Left kidney (tissue), 2 donors: ENCODE results near the gene FAM168B. TPM values are rescaled to one million over a fixed set of nuclear protein-coding genes. Genes with fewer than 3 reads are reported as not detected.
"Not testable (repeated sequence)": the region's sequence is repeated elsewhere in the genome, so short reads cannot be mapped to it uniquely, and the experiment has no call there.

Experiments
- DNase-seq: peaks from one replicate; pipeline ENCODE4 v3.0.0-alpha.2; 2013
- polyA plus RNA-seq: library from polyadenylated mRNA; unstranded; fragments of 120-200 nt; gene quantifications from one replicate; pipeline ENCODE4 v1.2.1, GENCODE V29; 2013; ENCODE audit not compliant: insufficient read length

FAM168B gene
- polyA plus RNA-seq, 1 donor: 121 TPM

DNA sequence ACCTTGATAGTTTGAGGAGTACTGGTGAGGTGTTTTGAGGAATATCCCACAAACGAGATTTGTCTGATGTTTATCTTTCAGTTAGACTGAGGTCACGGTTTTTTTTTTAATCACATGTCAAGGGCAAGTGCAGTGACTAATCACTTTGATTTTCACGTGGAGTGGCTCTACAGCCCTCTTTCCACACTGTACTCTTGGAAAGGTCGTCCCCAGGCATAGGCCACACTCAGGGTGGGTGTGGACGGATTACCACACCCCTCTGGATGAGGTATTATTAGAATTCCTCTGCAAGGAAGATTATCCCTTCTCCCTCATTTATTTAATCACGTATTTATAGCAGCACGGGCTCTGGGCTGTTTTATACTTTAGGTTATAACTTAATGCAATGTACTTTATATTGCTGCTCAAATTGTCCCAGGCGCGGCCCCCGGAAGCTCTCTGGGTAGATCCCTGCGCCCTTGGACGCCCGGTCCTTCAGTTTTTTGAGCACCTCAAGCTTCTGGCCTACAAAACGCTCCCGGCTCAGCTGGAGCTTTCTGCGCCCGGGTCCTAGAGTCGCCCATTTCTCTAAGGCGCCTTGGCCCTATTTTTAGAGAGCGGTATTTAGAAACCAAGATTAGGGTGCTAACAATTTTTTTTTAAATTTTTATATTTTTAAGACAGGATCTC lies 11.4 kb upstream of the FAM168B start:
- DNase-seq: no peak

GRCh38 chr2:131103165-131103564 lies 9.9 kb upstream of the FAM168B start:
- no peak for DNase-seq

DNA sequence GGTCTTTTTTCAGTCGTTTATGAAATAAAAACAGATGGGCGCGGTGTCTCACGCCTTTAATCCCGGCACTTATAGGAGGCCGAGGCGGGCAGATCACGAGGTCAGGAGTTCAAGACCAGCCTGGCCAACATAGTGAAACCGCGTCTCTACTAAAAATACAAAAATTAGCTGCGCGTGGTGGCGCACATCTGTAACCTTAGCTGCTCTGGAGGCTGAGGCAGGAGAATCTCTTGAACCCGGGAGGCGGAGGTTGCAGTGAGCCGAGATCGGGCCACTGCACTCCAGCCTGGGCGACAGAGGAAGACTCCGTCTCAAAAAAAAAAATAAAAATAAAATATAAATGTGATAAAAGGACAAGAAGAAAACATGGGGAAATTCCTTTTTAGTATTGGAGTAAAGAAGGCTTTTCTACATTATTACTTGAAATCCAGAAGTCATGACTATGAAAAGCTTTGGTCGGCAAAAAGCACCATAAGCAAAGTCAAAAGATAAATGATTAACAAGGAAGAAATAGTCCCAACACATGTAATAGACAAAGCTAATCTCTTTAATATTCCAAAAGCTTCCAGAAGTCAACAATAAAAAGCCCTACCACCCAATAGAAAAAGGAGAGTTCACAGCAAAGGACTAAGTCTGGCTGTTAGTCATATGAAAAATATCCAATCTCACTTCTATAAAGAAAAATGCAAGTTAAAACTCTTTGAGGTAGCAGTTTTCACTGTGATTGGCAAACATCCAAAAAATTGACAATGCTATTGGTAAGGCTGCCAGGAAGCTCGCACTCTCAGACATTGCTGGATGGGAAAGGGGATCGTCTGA lies 1.4 kb upstream of the FAM168B start:
- no peak for DNase-seq

DNA sequence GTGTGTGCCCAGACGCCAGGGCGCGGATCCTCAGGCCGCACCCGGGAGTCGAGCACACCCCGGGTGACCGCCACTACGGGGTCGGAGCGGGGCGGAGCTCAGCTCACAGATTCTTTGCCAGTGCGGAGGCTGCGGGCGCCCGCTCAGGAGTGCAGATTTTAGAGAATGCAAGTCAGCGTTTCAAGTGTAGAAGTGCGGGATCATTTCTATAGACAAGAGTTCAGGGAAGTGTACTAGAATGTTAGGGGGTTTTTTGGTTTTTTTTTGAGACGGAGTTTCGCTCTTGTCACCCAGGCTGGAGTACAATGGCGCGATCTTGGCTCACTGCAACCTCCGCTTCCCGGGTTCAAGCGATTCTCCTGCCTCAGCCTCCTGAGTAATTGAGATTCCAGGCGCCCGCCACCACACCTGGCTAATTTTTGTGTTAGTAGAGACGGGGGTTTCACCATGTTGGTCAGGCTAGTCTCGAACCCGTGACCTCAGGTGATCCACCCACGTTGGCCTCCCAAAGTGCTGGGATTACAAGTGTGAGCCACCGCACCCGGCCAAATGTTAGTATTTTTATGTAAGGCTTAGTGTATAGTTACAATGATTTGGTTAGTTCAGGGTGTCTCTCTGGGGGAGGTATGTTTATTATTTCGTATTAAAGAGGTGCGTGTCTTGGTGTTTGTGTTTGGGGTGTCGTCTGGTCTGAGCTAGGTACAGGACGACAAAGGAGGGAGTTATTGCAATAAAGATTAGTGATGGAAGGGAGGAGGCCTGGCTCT lies 619 bp upstream of the FAM168B start:
- no peak for DNase-seq

GRCh38 chr2:131092458-131093005 lies 728 bp downstream of the FAM168B start:
- no peak for DNase-seq

- DNase-seq: no peak
These were observed 7.6 kb downstream of the FAM168B start for GRCh38 chr2:131085646-131086045.

DNA sequence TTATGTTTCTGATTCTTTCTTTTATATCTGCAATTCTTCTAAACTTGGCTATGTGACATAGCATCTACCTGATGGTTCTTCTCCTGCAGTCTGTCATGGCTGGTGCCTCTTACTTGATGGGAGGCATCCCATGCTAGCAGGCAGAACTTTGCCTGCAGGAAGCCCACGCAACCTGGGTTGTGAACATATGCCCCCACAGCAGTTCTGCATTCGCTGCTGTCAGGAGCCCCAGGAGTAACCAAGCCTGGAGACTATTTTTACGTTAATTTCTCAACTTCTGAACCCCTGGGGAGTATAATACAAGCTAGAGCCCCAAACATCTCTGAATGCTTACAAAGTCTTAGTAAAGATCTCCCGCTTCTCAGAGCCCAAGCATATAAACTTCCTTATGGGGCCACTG lies 12.1 kb downstream of the FAM168B start:
- DNase-seq: no peak

DNA sequence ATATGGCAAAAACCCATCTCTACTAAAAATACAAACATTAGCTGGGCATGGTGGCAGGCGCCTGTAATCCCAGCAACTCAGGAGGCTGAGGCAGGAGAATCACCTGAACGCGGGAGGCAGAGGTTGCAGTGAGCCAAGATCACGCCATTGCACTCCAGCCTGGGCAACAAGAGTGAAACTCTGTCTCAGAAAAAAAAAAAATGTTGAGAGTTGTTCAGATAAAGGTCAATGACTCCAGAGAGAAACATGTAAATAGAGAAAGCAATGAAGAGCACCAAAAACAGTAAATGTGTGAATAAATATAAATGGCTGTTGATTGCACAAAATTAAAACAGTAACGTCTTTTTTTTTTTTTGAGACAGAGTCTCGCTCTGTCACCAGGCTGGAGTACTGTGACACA lies 13.3 kb downstream of the FAM168B start:
- DNase-seq: not testable (repeated sequence)

DNA sequence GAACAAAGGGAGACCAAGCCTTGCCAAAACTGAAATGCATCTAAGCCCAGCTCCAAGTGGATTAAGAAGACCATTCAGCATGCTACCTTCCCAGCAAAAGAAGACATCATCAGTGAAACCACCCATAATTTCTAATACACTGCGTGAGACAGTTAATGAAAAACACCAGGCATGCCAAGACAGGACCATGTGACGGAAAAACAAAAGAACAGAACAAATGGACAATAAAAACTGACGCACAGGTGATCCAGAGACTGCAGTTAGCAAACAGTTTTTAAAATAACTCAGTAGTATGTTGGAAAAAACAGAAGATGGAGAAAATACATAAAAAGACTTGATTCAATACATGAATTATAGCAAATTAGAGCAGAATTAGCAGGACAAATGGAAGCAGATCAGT lies 15.3 kb downstream of the FAM168B start:
- no peak for DNase-seq

DNA sequence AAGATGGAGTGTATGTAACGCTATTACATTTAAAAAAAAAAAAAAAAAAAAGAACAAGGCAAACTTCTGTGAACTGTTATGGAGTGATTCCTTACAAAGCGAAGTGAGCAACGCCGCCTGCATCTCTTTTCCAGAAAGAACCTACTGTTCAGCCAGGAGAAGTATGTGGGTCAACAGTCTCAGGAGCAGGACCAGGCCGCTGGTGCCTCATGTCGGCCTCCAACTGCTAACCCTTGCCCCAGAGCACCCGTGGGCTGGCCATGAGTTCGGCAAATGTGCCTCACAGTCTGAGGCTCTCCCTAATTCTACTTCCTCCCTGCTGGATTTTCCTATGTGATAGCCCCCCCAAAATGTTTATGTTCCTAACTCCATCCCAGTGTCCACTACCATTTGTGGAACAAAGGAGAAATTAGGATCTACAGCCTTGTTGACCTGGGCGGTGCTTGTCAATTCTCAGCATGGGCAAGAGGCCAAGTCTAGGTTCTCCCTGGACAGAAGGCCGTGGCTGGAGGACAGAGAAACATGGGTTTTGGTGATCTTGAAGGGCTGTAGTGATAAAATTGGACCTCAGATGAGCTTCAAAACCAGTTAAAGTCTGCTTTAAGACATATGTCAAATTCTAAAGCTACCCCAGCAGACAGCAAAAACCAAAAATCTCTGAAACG lies 15.9 kb downstream of the FAM168B start:
- DNase-seq: no peak

GRCh38 chr2:131076707-131077106 lies 16.6 kb downstream of the FAM168B start:
- DNase-seq: no peak

- DNase-seq: not testable (repeated sequence)
These were observed 17.7 kb downstream of the FAM168B start for GRCh38 chr2:131075578-131075977.

DNA sequence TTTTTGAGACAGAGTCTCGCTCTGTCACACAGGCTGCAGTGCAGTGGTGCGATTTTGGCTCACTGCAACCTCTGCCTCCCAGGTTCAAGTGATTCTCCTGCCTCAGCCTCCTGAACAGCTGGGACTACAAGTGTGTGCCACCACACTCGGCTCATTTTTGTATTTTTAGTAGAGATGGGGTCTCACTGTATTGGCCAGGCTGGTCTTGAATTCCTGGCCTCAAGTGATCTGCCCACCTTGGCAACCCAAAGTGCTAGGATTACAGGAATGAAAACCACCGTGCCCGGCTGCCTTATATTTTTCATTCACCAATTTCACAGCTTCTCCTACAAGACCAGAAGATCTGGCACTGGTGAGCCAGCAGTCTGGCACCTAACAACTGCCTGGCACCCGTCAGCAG lies 25.1 kb downstream of the FAM168B start:
- not testable (repeated sequence) for DNase-seq

DNA sequence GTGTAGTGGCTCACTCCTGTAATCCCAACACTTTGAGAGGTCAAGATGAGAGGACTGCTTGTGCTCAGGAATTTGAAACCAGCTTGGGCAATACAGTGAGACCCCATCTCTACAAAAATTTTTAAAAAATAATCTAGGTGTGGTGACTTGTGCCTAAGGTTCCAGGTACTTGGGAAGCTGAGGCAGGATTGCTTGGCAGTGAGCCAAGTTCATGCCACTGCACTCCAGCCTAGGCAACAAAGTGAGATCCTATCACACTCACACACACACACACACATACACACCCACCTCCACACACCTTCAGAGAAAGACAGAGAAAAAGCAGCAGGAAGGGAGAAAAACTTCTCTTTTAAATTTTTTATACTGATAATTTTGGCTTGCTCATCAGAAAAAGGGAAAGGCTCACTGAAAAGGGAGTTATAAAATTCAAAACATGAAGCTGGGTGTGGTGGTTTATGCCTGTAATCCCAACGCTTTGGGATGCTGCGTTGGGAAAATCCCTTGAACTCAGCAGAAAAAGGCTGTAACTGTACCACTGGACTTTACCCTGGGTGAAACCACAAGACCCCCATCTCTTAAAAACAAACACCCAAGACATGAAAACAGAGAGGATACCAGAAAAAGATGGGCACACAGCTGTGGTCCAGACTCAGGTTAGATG lies 25.7 kb downstream of the FAM168B start:
- no peak for DNase-seq

DNA sequence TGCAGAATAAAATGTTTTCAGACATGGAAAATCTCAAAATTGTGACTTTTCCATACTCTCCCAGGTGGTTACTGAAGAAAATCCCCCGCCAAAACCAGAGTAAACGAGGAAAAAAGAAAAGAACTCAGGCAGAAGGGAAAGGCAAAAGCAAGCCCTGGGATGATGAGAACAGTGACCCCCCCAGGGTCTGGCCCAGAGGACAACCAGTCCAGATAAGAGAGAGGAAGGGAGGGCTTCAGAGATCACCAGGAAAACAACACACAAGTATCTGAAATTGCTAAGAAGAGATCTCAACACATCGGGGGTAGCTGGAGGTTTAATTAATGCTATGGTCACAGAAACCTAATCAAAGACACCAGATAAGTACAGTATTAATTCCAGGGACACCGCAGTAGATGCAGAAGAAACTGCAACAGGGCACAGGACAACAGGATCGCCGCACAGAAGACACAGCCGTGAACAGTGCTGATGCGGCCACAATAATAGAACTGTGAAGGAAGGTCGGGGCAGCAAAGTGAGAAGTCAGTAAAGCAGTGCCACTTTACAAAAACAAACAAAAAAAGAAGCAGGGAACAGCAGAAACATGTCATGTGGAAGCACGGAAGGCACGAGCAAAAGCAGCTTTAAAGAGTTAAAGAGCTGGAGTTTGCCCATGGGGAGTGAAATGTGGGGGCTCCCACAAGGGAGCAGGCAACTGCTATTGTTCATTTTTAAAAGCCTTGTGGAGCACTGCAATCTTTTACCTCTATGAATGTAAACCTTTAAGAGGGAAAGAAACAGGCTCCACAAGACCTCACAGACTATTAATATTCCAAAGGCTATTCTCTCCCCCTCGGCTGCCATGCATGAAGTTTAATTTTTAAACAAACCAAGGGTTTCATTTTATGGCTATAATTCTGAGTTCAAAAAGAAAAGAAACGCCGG lies 28.4 kb downstream of the FAM168B start:
- no peak for DNase-seq

DNA sequence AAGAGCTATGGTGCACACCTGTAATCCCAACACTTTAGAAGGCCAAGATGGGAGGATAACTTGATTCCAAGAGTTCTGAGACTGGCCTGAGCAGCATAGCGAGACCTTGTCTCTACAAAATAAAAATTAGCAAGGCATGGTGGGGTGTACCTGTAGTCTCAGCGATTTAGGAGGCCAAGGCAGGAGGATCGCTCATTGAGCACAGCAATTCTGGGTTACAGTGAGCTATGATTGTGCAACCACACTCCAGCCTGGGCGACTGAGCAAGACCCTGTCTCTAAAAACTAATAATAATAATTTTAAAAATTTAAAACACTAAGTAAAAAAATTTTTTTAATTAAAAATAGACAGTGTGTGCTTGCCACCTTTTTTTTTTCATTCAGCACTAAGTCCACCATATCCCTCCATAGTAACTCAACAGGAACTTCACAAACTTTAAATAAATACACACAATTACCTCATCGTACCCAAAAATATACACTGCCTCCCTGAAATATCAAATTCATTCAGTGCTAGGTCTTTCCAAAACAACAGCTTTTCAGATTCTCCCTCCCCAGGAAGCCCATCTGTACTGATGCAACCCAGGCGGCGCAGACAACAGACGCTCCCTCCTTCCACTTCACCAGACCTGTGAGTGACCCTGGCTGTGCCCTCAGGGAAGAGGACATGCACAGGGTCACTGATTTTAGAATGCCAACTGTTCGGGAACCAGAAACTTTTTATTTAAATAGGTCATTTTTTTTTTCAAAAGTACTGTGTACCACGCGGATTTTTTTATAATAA lies 29.6 kb downstream of the FAM168B start:
- no peak for DNase-seq

DNA sequence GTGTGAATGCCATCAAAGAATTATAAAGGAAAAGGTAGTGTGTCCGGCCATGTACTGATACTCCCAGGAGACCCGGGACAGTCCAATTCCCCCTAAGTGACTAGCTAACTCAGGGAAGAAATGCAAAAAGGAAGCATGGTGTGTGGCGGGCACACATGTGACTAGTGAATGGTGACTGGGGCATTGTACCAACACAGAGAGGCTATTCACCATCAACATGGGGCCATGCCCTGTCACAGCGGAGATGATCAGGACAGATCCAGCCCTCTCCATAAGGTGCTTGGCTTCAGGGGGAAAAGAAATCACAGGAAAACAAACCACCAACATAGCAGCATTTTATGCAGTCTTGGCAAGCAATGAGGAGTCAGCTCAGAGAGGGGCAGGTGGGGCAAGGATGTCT lies 34.3 kb downstream of the FAM168B start:
- DNase-seq: no peak

DNA sequence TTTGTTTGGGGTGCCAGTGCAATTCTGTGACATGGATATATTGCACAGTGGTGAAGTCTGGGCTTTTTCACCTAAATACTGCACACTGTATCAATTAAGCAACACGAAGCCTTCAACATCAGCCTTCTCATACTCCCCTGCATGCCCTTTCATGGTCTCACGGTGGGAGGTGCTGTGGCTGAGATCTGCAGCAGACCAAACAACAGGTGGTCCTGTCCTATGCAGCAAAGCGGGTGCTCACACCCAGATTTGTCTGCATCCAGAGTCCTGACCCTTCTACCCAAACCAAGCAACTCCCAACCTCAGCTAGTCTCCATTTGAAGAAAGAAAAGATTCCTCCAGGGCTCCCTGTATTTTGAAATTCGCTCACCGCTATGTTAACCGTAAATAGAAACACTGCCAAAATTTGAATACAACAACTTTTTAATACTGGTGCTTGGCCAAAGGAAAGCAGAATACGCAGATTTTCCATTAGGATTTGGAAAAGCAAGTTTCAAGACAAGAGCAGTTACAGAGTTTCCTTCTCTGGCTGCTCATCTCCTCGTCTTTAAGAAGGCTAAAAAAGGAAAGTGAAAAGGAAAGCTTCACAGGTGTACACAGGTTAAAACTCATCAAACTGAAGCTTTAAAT lies 34.9 kb downstream of the FAM168B start:
- no peak for DNase-seq

GRCh38 chr2:131056932-131057287 lies 36.4 kb downstream of the FAM168B start:
- DNase-seq: no peak
